Neural cell (in vitro differentiated cells): ENCODE data around the gene NKD2. TPM values are rescaled to one million over a fixed set of nuclear protein-coding genes. Genes with fewer than 3 reads are reported as not detected.
A peak's percentile ranks its signal among the peaks of the same experiment; 100 is the strongest.

Experiments
- H2AFZ ChIP-seq: fragments of 200-600, 300-800 bp; sonication (generic), shearing (Covaris generic); 2 replicates; pipeline ENCODE4 v1.6.0; 2014; ENCODE audit warnings: low read depth, mild to moderate bottlenecking, antibody characterized with exemption, low read length, moderate library complexity
- H3F3A ChIP-seq: fragments of 200-600 bp; shearing (Covaris generic); 2 replicates; pipeline ENCODE4 v1.6.1; 2016; ENCODE audit warnings: mild to moderate bottlenecking, moderate library complexity, mixed read lengths, antibody characterized with exemption, low read length; ENCODE audit not compliant: insufficient read depth, poor library complexity, severe bottlenecking
- H3K27ac ChIP-seq: fragments of 200-600, 300-800 bp; sonication (generic), shearing (Covaris generic); 2 replicates; pipeline ENCODE4 v1.5.1; 2014; ENCODE audit warnings: mild to moderate bottlenecking, low read length, moderate library complexity
- H3K27me3 ChIP-seq: fragments of 300-800, 200-600 bp; sonication (generic), shearing (Covaris generic); 2 replicates; pipeline ENCODE4 v1.6.0; 2014; ENCODE audit warnings: mild to moderate bottlenecking, low read depth, low read length, moderate library complexity; ENCODE audit not compliant: insufficient read depth
- H3K36me3 ChIP-seq: fragments of 300-800, 200-600 bp; sonication (generic), shearing (Covaris generic); 2 replicates; pipeline ENCODE4 v1.5.1; 2014; ENCODE audit warnings: mild to moderate bottlenecking, antibody characterized with exemption, low read length, moderate library complexity; ENCODE audit not compliant: insufficient read depth
- H3K4me2 ChIP-seq: fragments of 300-800, 200-600 bp; sonication (generic), shearing (Covaris generic); 2 replicates; pipeline ENCODE4 v1.6.0; 2014; ENCODE audit warnings: mild to moderate bottlenecking, low read length
- H3K4me3 ChIP-seq: fragments of 300-800, 200-600 bp; sonication (generic), shearing (Covaris generic); 2 replicates; pipeline ENCODE4 v1.5.1; 2014; ENCODE audit warnings: mild to moderate bottlenecking, low read length, moderate library complexity
- H3K79me2 ChIP-seq: fragments of 200-600 bp; shearing (Covaris generic); replicated peaks from 2 replicates; pipeline ENCODE4 v1.6.0; 2014; ENCODE audit warnings: mild to moderate bottlenecking, low read length, moderate library complexity; ENCODE audit not compliant: insufficient read depth
- H3K9ac ChIP-seq: fragments of 300-800, 200-600 bp; sonication (generic), shearing (Covaris generic); 2 replicates; pipeline ENCODE4 v1.6.1; 2016; ENCODE audit warnings: mild to moderate bottlenecking, low read length, mixed read lengths
- H3K9me2 ChIP-seq: fragments of 200-600 bp; shearing (Covaris generic); 2 replicates; pipeline ENCODE4 v1.6.1; 2016; ENCODE audit warnings: mild to moderate bottlenecking, low read length, mixed read lengths; ENCODE audit not compliant: insufficient read depth
- H3K9me3 ChIP-seq: fragments of 200-600, 300-800 bp; sonication (generic), shearing (Covaris generic); 2 replicates; pipeline ENCODE4 v1.6.1; 2016; ENCODE audit warnings: mild to moderate bottlenecking, mixed run types, low read length, moderate library complexity, mixed read lengths
- H4K20me1 ChIP-seq: fragments of 200-600 bp; shearing (Covaris generic); 2 replicates; pipeline ENCODE4 v1.6.1; 2016; ENCODE audit warnings: mild to moderate bottlenecking, mixed run types; ENCODE audit not compliant: insufficient read depth
- EZH2 ChIP-seq: fragments of 200-600, 300-800 bp; shearing (Covaris generic), sonication (generic); IDR thresholded peaks from 2 replicates; pipeline ENCODE4 v1.6.1; 2014; ENCODE audit warnings: antibody characterized with exemption, low read length, borderline replicate concordance, mild to moderate bottlenecking; ENCODE audit not compliant: insufficient read depth, poor library complexity, severe bottlenecking
- POLR2AphosphoS5 ChIP-seq: IDR thresholded peaks from 2 replicates; pipeline ENCODE4 v1.6.1; 2012
- RAD21 ChIP-seq: fragments of 450-650 bp; conservative IDR thresholded peaks from 2 replicates; pipeline ENCODE4 v1.6.1; 2014; ENCODE audit warnings: antibody characterized with exemption, mild to moderate bottlenecking, moderate library complexity
- SMC3 ChIP-seq: fragments of 450-650 bp; conservative IDR thresholded peaks from 2 replicates; pipeline ENCODE4 v1.6.1; 2014; ENCODE audit warnings: antibody characterized with exemption, mild to moderate bottlenecking, moderate library complexity; ENCODE audit not compliant: poor library complexity
- TAF1 ChIP-seq: IDR thresholded peaks from 2 replicates; pipeline ENCODE4 v1.6.1; 2012; ENCODE audit warnings: low read depth
- polyA plus RNA-seq: library from polyadenylated mRNA; depleted of rRNA; stranded (reverse); fragments of >200 nt; gene quantifications from 2 replicates; pipeline ENCODE4 v1.2.3, GENCODE V29; 2014
- TF ChIP-seq, protein P1 (sequence below): fragments of 450-650 bp; IDR thresholded peaks from 2 replicates; pipeline ENCODE4 v1.5.1; 2014; ENCODE audit warnings: antibody characterized with exemption, mild to moderate bottlenecking, moderate library complexity; ENCODE audit not compliant: poor library complexity, severe bottlenecking
- TF ChIP-seq, protein P2 (sequence below): IDR thresholded peaks from 2 replicates; pipeline ENCODE4 v1.6.1; 2012; ENCODE audit warnings: borderline replicate concordance

NKD2 gene
- polyA plus RNA-seq, 1 donor from 2014 or later, result 7.2 TPM

DNA sequence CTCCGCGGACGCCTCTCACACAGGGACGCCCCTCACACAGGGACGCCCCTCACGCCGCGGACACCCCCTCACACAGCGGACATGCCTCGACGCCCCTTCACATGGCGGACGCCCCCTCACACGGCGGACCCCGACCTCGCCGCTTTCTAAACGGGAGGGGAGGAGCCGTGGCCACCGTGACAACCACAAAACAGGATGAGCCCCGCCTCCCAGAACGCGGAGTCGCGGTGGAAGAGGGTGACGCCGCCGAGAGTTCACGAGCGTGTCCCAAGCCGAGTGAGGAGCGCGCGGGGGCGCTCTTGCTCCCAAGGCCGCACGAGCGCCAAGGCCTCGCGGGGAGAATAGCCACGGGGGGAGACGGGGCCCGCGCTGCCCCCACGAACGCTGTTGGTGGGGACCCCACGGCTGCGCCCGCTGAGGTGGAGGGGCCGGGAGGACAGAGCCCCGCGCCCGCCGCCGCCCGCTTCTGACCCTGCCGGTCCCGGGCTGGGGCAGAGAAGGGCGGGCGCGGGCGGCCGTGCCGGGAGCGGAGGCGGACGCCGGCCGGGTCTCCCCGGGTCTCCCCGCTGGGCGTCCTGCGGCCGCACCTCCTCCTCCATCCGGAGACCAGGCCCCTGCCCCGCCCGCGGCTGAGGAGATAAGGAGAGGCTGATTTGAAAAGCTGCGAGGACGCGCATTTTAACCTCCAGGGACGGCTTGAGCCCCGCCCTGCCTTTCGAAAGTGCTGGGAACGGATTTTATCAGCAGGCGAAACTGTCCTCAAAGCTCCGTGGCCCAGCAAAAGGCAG lies 3.9 kb upstream of the NKD2 start:
- H3K4me3 ChIP-seq, result peak overlapping the region; percentile 56
- no peak overlapping the region for H3K4me2 ChIP-seq
- no peaks in the 10 kb centered on the region for H3F3A ChIP-seq
- no peaks in the 10 kb centered on the region for H3K9me3 ChIP-seq
- H3K79me2 ChIP-seq, result no peaks in the 10 kb centered on the region
- H3K9me2 ChIP-seq, result no peaks in the 10 kb centered on the region
- no peak overlapping the region for H3K9ac ChIP-seq
- H2AFZ ChIP-seq, result no peak overlapping the region
- no peak overlapping the region for H3K27ac ChIP-seq
- H3K27me3 ChIP-seq, result peaks cover 45% of the 10 kb centered on the region
- TF ChIP-seq POLR2AphosphoS5, result no peak
- TF ChIP-seq RAD21, result peak; percentile 37
- TF ChIP-seq, protein P1, sequence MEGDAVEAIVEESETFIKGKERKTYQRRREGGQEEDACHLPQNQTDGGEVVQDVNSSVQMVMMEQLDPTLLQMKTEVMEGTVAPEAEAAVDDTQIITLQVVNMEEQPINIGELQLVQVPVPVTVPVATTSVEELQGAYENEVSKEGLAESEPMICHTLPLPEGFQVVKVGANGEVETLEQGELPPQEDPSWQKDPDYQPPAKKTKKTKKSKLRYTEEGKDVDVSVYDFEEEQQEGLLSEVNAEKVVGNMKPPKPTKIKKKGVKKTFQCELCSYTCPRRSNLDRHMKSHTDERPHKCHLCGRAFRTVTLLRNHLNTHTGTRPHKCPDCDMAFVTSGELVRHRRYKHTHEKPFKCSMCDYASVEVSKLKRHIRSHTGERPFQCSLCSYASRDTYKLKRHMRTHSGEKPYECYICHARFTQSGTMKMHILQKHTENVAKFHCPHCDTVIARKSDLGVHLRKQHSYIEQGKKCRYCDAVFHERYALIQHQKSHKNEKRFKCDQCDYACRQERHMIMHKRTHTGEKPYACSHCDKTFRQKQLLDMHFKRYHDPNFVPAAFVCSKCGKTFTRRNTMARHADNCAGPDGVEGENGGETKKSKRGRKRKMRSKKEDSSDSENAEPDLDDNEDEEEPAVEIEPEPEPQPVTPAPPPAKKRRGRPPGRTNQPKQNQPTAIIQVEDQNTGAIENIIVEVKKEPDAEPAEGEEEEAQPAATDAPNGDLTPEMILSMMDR, result peak; percentile 66
- TF ChIP-seq SMC3, result peak; percentile 50
- no peaks in the 10 kb centered on the region for H3K36me3 ChIP-seq
- H4K20me1 ChIP-seq, result no peaks in the 10 kb centered on the region

DNA sequence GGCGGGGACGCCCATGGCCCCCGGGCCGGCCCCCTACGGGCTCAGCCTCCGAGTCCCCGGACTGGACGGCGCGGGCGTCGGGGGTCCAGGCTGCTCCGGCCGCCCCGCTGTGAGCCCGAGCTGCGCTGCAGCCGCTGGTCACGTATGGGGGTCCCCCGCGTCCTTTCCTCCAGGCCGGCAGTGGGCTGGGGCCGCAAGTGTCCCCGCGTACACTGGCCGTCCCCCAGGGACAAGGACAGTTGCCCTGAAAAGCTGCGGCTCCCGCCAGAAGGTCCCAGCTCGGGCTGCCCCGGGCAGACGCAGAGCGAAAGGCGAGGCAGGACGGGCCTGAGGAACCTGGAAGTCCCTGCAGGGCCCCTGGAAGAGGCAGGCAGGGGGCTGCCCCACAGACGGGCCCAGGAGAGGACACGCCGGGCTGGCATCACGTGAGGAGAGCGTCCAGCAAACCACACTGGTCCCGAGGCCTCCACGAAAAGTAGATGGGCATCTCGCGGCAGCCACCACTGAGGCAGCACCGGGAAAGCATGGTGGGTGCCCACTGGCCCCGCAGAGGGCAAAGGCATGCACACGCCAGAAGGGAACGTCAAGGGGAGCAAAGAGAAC lies 3.3 kb upstream of the NKD2 start:
- H3K27ac ChIP-seq, result no peak overlapping the region
- no peaks in the 10 kb centered on the region for H3K9me2 ChIP-seq
- no peaks in the 10 kb centered on the region for H4K20me1 ChIP-seq
- no peaks in the 10 kb centered on the region for H3F3A ChIP-seq
- no peaks in the 10 kb centered on the region for H3K36me3 ChIP-seq
- no peak overlapping the region for H3K4me2 ChIP-seq
- H3K9ac ChIP-seq, result no peak overlapping the region
- H3K4me3 ChIP-seq, result peak overlapping the region; percentile 56
- peaks cover 52% of the 10 kb centered on the region for H3K27me3 ChIP-seq
- TF ChIP-seq, protein P1, result no peak
- TF ChIP-seq EZH2, result no peak
- no peak for TF ChIP-seq TAF1
- no peak for TF ChIP-seq SMC3
- TF ChIP-seq, protein P2, sequence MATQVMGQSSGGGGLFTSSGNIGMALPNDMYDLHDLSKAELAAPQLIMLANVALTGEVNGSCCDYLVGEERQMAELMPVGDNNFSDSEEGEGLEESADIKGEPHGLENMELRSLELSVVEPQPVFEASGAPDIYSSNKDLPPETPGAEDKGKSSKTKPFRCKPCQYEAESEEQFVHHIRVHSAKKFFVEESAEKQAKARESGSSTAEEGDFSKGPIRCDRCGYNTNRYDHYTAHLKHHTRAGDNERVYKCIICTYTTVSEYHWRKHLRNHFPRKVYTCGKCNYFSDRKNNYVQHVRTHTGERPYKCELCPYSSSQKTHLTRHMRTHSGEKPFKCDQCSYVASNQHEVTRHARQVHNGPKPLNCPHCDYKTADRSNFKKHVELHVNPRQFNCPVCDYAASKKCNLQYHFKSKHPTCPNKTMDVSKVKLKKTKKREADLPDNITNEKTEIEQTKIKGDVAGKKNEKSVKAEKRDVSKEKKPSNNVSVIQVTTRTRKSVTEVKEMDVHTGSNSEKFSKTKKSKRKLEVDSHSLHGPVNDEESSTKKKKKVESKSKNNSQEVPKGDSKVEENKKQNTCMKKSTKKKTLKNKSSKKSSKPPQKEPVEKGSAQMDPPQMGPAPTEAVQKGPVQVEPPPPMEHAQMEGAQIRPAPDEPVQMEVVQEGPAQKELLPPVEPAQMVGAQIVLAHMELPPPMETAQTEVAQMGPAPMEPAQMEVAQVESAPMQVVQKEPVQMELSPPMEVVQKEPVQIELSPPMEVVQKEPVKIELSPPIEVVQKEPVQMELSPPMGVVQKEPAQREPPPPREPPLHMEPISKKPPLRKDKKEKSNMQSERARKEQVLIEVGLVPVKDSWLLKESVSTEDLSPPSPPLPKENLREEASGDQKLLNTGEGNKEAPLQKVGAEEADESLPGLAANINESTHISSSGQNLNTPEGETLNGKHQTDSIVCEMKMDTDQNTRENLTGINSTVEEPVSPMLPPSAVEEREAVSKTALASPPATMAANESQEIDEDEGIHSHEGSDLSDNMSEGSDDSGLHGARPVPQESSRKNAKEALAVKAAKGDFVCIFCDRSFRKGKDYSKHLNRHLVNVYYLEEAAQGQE, result no peak
- TF ChIP-seq POLR2AphosphoS5, result no peak
- H2AFZ ChIP-seq, result no peak overlapping the region
- no peaks in the 10 kb centered on the region for H3K79me2 ChIP-seq
- no peaks in the 10 kb centered on the region for H3K9me3 ChIP-seq
